ENCODE data around the gene RASGRP2.

RASGRP2 gene

GRCh38 chr11:64745521-64746328 is 1.8 kb upstream of the RASGRP2 start:
- peak; percentile 73 for ATAC-seq

GRCh38 chr11:64745189-64745520 is 1.2 kb upstream of the RASGRP2 start:
- TF ChIP-seq ZNF8 (CRISPR knock-in tag; IDR thresholded peaks at IDR 0.05) (no peak), ZFP30 (CRISPR knock-in tag; IDR thresholded peaks at IDR 0.05) (no peak), ESRRG (CRISPR knock-in tag; IDR thresholded peaks at IDR 0.05) (no peak), BACH2 (CRISPR knock-in tag; IDR thresholded peaks at IDR 0.05; ENCODE audit: borderline replicate concordance) (no peak), TSHZ2 (CRISPR knock-in tag; IDR thresholded peaks at IDR 0.05) (no peak), ZNF70 (CRISPR knock-in tag; IDR thresholded peaks at IDR 0.05) (no peak), TOX (CRISPR knock-in tag; IDR thresholded peaks at IDR 0.05; ENCODE audit: borderline replicate concordance) (no peak), CSDC2 (CRISPR knock-in tag; IDR thresholded peaks at IDR 0.05) (no peak), ISL1 (CRISPR knock-in tag; IDR thresholded peaks at IDR 0.05) (no peak), ZC3H10 (CRISPR knock-in tag; IDR thresholded peaks at IDR 0.05) (no peak)
- TF ChIP-seq, protein P1, sequence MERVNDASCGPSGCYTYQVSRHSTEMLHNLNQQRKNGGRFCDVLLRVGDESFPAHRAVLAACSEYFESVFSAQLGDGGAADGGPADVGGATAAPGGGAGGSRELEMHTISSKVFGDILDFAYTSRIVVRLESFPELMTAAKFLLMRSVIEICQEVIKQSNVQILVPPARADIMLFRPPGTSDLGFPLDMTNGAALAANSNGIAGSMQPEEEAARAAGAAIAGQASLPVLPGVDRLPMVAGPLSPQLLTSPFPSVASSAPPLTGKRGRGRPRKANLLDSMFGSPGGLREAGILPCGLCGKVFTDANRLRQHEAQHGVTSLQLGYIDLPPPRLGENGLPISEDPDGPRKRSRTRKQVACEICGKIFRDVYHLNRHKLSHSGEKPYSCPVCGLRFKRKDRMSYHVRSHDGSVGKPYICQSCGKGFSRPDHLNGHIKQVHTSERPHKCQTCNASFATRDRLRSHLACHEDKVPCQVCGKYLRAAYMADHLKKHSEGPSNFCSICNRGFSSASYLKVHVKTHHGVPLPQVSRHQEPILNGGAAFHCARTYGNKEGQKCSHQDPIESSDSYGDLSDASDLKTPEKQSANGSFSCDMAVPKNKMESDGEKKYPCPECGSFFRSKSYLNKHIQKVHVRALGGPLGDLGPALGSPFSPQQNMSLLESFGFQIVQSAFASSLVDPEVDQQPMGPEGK (CRISPR knock-in tag; IDR thresholded peaks at IDR 0.05; ENCODE audit: borderline replicate concordance): no peak
- TF ChIP-seq, protein P2, sequence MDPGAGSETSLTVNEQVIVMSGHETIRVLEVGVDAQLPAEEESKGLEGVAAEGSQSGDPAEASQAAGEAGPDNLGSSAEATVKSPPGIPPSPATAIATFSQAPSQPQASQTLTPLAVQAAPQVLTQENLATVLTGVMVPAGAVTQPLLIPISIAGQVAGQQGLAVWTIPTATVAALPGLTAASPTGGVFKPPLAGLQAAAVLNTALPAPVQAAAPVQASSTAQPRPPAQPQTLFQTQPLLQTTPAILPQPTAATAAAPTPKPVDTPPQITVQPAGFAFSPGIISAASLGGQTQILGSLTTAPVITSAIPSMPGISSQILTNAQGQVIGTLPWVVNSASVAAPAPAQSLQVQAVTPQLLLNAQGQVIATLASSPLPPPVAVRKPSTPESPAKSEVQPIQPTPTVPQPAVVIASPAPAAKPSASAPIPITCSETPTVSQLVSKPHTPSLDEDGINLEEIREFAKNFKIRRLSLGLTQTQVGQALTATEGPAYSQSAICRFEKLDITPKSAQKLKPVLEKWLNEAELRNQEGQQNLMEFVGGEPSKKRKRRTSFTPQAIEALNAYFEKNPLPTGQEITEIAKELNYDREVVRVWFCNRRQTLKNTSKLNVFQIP (CRISPR knock-in tag; IDR thresholded peaks at IDR 0.05; ENCODE audit: borderline replicate concordance, low read depth): no peak
- ATAC-seq: no peak

More at GRCh38 chr11:64745521-64746328, 1.8 kb upstream of the RASGRP2 start:
- TF ChIP-seq ZFP30 (CRISPR knock-in tag; IDR thresholded peaks at IDR 0.05) (no peak), SNAI2 (CRISPR knock-in tag; IDR thresholded peaks at IDR 0.05) (no peak), BACH2 (CRISPR knock-in tag; IDR thresholded peaks at IDR 0.05; ENCODE audit: borderline replicate concordance) (no peak), ARNTL (CRISPR knock-in tag; IDR thresholded peaks at IDR 0.05; ENCODE audit: borderline replicate concordance, low read depth) (no peak), ZNF70 (CRISPR knock-in tag; IDR thresholded peaks at IDR 0.05) (no peak), CSRNP3 (CRISPR knock-in tag; IDR thresholded peaks at IDR 0.05) (no peak), ESRRG (CRISPR knock-in tag; IDR thresholded peaks at IDR 0.05) (no peak), CSDC2 (CRISPR knock-in tag; IDR thresholded peaks at IDR 0.05) (no peak)

DNA sequence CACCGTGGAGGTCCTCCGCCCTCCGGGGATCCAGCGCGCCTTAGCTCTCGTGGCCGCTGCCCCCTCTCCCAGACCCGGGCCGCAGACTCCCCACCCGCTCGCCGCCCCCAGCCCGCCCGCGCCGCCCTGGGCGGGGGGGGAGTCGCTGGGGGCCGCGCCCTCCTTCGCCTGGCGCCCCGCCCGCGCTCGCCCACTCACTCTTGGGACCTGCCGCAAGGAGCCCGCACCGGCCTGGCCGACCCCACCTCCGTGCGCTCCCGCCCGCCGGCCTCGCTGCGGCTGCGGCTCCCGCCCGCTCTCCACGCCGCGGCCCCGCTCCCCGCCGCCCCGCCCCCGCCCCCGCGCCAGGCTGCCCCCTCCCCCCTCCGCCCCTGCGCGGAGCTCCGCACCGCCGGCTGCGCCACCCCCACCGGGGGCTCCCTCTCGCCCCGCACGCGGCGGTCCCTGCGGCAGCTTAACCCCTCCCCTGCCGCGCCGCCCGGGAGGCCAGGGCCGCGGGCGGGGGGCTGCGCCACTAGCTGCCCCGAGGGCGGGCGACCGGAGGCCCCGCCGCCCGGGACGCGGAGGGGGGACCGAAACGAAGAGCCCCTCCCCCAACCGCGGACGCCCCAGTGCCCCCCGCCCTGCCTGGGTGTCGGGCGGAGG is 724 bp upstream of the RASGRP2 start:
- no peak for ATAC-seq
- TF ChIP-seq GLIS3 (CRISPR knock-in tag; IDR thresholded peaks at IDR 0.05): no peak
- no peak for TF ChIP-seq ZFP3 (CRISPR knock-in tag; IDR thresholded peaks at IDR 0.05)
- TF ChIP-seq CSRNP3 (CRISPR knock-in tag; IDR thresholded peaks at IDR 0.05): no peak
- TF ChIP-seq, protein P3, sequence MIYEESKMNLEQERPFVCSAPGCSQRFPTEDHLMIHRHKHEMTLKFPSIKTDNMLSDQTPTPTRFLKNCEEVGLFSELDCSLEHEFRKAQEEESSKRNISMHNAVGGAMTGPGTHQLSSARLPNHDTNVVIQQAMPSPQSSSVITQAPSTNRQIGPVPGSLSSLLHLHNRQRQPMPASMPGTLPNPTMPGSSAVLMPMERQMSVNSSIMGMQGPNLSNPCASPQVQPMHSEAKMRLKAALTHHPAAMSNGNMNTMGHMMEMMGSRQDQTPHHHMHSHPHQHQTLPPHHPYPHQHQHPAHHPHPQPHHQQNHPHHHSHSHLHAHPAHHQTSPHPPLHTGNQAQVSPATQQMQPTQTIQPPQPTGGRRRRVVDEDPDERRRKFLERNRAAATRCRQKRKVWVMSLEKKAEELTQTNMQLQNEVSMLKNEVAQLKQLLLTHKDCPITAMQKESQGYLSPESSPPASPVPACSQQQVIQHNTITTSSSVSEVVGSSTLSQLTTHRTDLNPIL (CRISPR knock-in tag; IDR thresholded peaks at IDR 0.05; ENCODE audit: low read depth): no peak
- TF ChIP-seq, protein P1 (CRISPR knock-in tag; IDR thresholded peaks at IDR 0.05; ENCODE audit: borderline replicate concordance): no peak
- no peak for TF ChIP-seq ZNF8 (CRISPR knock-in tag; IDR thresholded peaks at IDR 0.05)
- TF ChIP-seq ZNF70 (CRISPR knock-in tag; IDR thresholded peaks at IDR 0.05): no peak
- TF ChIP-seq ESRRG (CRISPR knock-in tag; IDR thresholded peaks at IDR 0.05): no peak
- TF ChIP-seq CSDC2 (CRISPR knock-in tag; IDR thresholded peaks at IDR 0.05): no peak
- no peak for TF ChIP-seq PPARA (CRISPR knock-in tag; IDR thresholded peaks at IDR 0.05; ENCODE audit: borderline replicate concordance)
- TF ChIP-seq TSHZ2 (CRISPR knock-in tag; IDR thresholded peaks at IDR 0.05): no peak

Data from SK-N-SH treated with all-trans-retinoic acid at 6 μM for 48 hours (cell line).